ENCODE data around the gene CCDC146.

DNA sequence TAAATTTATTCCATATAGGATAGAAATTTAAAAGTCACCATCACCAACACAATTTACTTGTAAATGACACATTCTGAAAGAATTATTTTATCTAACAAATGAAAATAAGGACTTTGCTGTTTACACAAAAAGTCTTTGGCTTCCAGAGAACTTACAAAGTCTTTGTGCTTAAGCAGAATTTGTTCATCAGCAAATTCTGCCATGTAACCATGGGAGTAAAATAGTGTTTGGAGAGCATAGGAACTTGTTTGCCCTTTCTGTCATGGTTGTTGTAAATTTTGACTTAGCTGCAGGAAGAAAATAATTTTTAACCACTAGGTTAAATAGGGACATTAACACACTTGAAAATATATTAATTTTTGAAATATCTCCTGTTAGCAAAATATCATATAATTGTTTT lies 62.0 kb downstream of the CCDC146 start:
- TF ChIP-seq, protein P1, sequence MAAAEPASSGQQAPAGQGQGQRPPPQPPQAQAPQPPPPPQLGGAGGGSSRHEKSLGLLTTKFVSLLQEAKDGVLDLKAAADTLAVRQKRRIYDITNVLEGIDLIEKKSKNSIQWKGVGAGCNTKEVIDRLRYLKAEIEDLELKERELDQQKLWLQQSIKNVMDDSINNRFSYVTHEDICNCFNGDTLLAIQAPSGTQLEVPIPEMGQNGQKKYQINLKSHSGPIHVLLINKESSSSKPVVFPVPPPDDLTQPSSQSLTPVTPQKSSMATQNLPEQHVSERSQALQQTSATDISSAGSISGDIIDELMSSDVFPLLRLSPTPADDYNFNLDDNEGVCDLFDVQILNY (CRISPR knock-in tag; IDR thresholded peaks at IDR 0.05) = no peak
- no peak for TF ChIP-seq CBFB (CRISPR knock-in tag; IDR thresholded peaks at IDR 0.05; ENCODE audit: low read depth)

Data from WTC11 (cell line).